GM19438 (cell line): ENCODE data around the gene AATK.

Source experiments
- ATAC-seq: cut with Tn5 transposase; IDR thresholded peaks from one replicate; pipeline ENCODE4 v1.9.1; 2021; ENCODE audit warnings: low read depth; ENCODE audit not compliant: unreplicated experiment

Gene AATK

GRCh38 chr17:81197409-81197795 is 31.4 kb upstream of the AATK start:
- no peak for ATAC-seq

- no peak for ATAC-seq
Observed at GRCh38 chr17:81196505-81197408, 30.7 kb upstream of the AATK start.

- ATAC-seq: no peak
Observed at GRCh38 chr17:81195941-81196495, 30.0 kb upstream of the AATK start.

GRCh38 chr17:81194941-81195901 is 29.2 kb upstream of the AATK start:
- ATAC-seq: no peak

GRCh38 chr17:81194225-81194760 is 28.3 kb upstream of the AATK start:
- no peak for ATAC-seq

GRCh38 chr17:81193470-81194224 is 27.6 kb upstream of the AATK start:
- ATAC-seq: no peak

GRCh38 chr17:81193051-81193410 is 27.0 kb upstream of the AATK start:
- no peak for ATAC-seq

- no peak for ATAC-seq
Observed at GRCh38 chr17:81192386-81193050, 26.5 kb upstream of the AATK start.

- no peak for ATAC-seq
Observed at GRCh38 chr17:81191646-81192045, 25.6 kb upstream of the AATK start.

- ATAC-seq: no peak
Observed at GRCh38 chr17:81191116-81191515, 25.1 kb upstream of the AATK start.

- no peak for ATAC-seq
Observed at GRCh38 chr17:81190591-81190990, 24.6 kb upstream of the AATK start.

GRCh38 chr17:81189670-81190530 is 23.9 kb upstream of the AATK start:
- ATAC-seq: no peak

- ATAC-seq: no peak
Observed at GRCh38 chr17:81189016-81189415, 23.0 kb upstream of the AATK start.

GRCh38 chr17:81188491-81188840 is 22.4 kb upstream of the AATK start:
- ATAC-seq: no peak

GRCh38 chr17:81187586-81188490 is 21.8 kb upstream of the AATK start:
- ATAC-seq: no peak

- no peak for ATAC-seq
Observed at GRCh38 chr17:81187120-81187519, 21.1 kb upstream of the AATK start.

GRCh38 chr17:81186203-81186602 is 20.2 kb upstream of the AATK start:
- no peak for ATAC-seq

GRCh38 chr17:81184555-81184954 is 18.5 kb upstream of the AATK start:
- no peak for ATAC-seq
